Islet of Langerhans (tissue), 1 donor: ENCODE data around the gene IL1RN.

Experiments
- FAIRE-seq: peaks from one replicate; lab custom pipeline; 2011; peaks lifted over from hg19 to GRCh38; lab: Jason Lieb, UNC

The IL1RN gene

DNA sequence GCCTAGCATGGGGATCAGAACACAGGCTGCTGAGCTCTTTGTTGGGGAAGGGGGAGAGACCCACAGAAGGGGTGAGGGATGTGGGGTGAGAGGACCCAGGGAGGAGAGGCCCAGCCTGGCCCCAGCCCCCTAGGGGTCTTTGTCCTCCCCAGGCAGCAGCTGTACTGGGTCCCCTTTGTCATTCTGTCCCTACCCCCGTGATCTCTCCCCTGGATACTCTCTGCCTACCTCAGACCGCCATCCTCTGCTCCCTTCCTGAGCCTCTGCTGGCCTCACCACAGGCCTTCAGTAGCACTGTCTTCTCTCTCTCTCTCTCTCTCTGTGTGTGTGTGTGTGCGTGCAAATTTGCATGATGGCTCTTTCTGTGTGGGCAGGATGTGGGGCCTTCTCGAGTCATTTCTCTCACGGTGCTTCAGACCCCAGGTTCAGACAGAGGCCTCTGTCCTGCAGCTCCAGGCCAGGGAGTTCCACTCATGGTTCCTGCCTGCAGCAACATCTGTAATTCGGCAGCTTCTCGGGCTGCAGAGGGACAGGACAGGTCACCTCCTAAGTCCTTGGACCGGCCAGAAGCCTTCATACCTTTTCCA, 47.7 kb downstream of the IL1RN start:
- FAIRE-seq = no peak

DNA sequence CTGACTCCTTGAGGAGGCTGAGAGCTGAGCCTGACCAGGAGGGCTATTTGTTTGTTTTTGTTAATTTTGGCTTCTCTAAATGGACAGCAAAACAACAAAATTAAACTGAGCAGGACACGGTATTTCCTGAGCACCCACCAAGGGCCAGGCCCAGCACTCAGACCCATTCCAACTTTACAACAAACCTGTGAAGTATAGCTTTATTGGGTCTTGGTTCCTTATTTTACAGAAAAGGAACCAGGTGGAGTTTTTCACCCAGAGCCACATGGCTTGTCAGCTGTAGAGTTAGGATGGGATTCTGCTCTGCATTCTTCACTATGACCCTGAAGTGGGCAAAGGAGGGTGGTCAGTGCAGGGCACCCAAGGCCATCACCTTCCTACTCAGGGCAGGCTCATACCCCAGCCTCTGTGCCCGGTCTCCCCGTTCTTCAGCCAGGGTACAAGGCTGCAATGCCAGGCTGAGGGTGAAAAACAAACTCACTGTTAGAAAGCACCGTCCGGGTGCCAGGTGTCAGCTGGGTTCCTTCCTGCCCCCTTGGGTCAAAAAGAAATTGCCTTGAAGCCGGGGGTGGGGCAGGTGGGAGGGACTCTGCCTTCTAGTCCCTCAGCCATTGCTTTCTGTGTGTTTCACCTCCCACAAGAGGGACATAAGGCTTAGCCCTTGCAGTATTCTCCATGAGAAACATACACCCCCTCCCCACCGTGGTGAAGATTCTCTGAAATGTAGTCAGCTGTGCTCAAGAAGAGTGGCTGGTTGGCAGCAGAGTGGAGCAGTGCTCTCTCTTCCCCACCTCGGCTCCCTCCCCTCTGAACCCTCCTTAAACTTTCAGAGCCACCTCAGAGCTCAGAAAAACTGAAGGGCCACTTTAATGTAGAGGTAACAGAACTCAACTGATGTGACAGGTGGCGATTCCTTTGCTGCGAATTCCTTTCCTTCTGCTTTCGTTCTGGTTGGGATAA, 48.6 kb downstream of the IL1RN start:
- no peak for FAIRE-seq

DNA sequence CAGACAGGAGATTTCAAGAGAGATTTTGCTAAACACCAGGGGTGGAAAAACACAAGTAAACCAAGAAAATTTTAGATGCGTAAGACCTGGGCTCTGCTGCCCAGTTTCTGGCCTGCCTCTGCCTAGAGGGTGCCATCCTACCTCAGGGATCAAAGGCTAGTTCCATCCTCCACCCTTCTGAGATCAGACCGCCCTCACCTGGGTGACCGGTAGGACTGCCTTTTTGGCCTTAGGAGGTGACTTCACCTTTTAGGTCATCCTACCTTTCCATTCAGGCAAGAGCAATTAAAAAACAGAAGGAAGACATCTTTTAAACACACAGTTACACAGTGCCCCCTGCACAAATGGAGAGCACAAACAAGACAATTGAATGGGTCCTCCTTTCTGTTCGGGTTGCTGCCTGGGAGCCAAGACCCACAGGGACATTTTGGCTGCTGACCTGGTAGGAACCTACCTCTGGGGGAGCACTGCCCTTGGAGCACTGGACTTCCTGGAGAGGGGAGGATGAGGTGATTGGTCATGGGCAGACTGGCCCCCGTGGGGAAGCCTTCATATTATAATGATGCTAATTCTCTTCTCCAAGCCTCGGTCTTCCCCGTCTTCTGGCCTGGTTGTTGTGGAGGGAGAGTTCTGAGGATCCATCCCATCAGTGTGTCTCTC, 49.4 kb downstream of the IL1RN start:
- FAIRE-seq = no peak

DNA sequence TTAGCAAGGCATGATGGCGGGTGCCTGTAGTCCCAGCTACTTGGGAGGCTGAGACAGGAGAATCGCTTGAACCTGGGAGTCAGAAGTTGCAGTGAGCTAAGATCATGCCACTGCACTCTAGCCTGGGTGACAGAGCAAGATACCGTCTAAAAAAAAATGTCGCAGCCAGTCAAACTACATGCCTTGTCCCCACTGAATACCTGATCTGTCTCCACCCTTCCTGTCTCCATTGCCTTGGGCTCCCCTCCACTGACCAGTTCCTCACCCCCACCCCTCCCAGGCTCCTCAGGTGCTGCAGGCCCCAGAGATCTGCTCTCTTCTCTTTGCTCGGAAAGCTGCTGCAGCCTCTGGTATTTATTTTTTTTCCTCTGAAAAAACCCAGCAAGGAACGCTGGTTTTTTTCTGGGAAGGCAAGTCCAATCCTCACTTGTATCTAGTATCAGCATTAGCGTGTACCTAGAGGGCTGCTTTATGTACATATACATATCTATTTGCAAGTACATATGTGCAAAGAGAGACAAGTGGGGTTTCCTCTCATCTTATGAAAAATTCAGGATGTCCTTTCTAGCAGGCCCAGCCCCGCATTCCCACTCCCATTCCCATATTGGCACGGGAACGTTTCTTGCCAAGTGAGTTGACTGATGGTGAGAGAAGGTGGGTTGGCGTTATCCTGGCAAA, 50.8 kb downstream of the IL1RN start:
- no peak for FAIRE-seq

DNA sequence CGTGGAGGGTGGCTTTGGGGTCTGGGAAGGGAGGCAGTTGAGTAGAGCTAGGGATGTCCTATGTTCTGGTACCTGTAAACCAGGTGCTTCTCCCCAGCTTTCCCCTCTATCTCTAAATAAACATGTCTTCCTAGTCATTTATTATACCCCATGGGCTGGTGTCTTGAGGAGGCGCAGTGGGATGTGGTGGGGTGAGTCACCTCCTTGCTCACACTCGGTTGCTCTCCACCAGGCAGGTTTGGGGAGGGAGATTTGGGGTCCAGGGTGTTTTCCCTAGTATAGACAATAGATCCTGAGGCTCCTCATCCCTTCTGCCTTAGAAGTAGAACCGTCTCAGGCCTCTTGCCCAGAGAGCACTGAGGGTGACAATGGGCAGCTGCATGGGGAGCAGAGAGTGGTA, 51.5 kb downstream of the IL1RN start:
- FAIRE-seq = no peak

DNA sequence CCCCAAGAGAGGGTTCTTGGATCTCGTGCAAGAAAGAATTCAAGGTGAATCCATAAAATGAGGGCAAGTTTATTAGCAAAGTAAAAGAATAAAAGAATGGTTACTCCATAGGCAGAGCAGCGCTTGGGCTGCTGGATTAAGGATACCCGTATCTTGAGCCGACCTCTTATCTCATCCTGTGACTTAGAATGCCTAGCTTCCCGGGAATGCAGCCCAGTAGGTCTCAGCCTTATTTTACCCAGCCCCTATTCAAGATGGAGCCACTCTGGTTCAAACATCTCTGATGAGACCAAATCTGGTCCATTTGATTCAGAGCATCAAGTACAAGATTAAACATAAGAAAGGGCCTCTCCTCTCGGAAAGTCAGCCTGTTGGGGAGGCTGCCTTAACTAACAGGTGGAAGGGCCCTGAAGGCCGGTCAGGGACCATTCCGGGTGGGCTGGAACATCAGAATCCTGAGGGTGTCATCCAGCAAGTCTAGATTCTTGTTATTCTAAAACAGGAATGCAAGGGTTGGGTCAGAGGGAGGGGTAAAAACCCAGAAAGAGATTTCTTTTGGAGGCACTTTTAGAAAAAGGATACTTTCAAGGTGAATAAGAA, 52.1 kb downstream of the IL1RN start:
- no peak for FAIRE-seq

DNA sequence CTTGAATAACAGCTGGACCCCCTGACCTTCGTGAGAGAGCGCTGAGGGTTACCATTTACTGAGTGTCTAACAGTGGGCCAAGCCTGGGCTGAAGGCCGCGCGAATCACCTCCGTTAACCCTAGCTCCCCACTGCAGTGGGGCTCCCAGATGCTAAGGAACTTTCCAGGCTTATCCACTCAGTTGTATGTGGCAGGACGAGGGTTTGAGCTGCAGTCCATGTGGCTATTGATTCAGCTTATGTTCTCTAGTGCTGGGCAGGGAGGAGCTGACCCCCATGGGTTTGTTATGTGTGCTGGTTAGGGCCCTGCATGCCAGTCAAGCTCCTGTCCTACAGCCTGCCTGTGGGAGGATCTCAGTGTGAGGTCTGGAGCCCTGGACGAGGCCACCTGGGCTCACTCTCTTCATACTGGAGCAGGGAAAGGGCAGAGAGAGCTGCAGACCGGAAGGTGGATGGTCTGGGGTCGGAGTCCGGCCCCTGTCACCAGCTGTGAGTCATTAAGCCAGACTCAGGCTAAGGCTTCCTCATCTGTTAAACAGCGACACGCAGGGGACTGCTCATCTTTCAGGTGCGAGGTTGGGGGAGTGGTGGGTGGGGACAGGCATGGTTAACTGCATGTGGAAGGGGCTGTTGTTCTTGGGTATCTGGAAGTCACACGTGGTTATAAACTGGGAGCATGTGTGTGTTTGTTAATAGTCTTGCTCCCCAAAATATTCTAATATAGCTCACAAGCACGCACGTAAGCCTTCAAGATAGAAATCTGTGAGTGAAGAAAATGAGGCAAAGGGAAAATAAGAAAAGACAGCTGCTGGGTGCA, 52.9 kb downstream of the IL1RN start:
- FAIRE-seq = no peak

DNA sequence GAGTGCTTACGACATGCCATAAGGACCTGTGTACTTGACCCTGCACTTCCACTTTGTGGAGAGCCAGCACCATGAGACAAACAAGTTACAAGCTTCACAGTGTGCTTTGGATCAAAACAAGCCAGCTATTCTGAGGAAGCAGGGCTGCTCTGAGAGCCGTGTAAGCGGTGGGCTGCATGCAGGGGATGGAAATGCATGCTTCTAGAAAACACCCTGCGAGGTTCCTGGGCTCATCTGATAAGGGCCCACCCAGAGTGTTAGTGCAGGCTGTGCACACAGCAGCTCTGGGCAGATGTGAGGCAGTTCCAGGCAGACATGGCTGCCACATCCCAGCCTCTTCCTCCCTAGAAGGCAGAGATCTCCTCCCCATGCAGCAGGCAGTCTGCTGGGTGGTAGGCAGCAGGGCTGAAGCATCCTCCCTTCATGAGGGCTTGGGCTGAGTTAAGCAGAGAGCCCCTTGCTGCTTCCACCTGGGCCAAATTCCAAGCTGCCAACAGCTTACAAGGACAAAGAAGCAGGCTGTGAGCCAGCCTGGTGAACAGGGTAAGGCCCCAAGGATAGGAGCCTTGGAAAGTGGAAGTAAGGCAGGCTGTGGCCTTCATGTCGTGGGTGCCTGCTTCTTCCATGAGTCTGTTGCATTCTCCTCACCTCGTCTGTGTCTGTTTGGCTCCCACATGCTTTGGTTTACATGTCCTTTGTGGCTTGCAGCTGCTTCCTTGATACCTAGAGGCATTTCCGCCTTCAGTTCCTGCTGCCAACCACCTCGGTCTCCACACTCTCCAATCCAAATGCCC, 54.1 kb downstream of the IL1RN start:
- no peak for FAIRE-seq

DNA sequence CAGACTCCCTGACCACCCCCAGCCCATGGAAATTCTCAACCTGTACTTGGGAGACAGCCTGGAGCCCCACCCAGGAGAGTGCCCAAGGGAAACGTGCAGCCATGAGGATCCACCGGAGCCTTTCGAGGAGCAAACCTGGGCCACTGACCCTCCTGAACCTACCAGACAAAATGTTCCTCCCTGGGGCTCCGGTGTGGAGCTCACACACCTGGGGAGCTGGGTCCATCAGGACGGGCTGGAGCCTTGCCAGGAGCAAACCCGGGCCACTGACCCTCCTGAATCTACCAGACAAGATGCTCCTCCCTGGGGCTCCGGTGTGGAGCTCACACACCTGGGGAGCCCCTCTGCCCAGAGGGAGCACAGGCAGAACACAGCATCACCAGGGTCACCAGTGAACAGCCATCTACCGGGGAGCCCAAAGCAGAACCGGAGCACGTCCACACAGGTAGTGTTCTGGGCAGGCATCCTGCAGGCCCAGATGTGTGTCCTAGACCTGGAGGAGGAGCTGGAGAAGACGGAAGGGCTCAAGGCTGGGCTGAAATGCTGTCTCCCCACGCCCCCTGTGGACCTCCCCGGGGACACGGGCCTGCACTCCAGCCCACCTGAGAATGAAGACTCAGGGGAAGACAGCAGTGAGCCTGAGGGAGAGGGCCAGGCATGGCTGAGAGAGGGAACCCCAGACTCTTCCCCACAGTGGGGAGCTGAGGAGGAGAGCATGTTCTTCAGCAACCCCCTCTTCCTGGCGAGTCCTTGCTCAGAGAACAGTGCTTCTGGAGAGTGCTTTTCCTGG, 55.3 kb downstream of the IL1RN start:
- no peak for FAIRE-seq

DNA sequence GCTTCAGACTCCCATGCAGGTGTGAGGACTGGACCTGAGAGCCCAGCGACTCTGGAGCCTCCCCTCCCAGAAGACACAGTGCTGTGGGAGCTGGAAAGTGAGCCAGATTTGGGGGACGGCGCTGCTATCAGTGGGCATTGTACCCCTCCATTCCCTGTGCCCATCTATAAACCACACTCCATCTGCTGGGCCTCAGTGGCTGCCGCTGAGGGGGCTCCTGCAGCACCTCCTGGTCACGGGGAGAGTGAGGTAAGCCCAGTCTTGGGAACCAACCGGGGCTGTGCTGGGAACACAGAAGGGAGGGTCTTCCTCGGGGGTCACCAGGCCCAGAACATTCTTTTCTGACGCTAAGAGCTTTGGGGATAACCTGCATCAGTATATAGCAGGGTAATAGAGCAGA, 55.9 kb downstream of the IL1RN start:
- FAIRE-seq = no peak
